ENCODE measurements around the gene THUMPD3. TPM values are rescaled to one million over a fixed set of nuclear protein-coding genes. Genes with fewer than 3 reads are reported as not detected.
A peak's percentile ranks its signal among the peaks of the same experiment; 100 is the strongest.

Gene THUMPD3
- total RNA-seq, 2 experiments from 2014 or later, result 74.2 to 78.0 TPM

- intact Hi-C loops (cut with DNase I, micrococcal nuclease), result loop anchor here (1.0 to 5.0 kb wide), 7 partner anchors 13 to 535 kb away; partner anchors contain the start of genes ARPC4 (in 1 of the 2), BRPF1 (in 1 of the 2), CRELD1 (in 1 of the 2) and MTMR14 (in 1 of the 2)
- peak within 1 kb of the TSS; percentile 93 for H3K4me3 ChIP-seq (ENCODE audit: low read length)
- ChIA-PET CTCF (interaction anchor here (5.3 kb wide), 1 partner anchor 44 kb away, joined by 26 read pairs; no protein-coding TSS in a partner anchor), POLR2A (interaction anchor here (0.7 to 7.3 kb wide), 28 partner anchors 7 to 1875 kb away, joined by 3 to 209 read pairs (median 6); partner anchors contain the start of genes ARPC4, ATG7, BRPF1 and JAGN1)
- H3K4me1 ChIP-seq (ENCODE audit: insufficient read depth, low read length), result peaks cover 32% of the 10 kb centered on the region
- Mint-ChIP-seq H3K4me3 (peak within 1 kb of the TSS; percentile 97), H3K27ac (peak within 1 kb of the TSS; percentile 99), H3K27me3 (no peaks in the 10 kb centered on the region), H3K9me3 (no peaks in the 10 kb centered on the region), H3K36me3 (ENCODE audit: low read depth) (peaks cover 55% of the 10 kb centered on the region), H3K4me1 (ENCODE audit: low read depth) (peaks cover 78% of the 10 kb centered on the region)
- H3K27me3 ChIP-seq (ENCODE audit: control insufficient read depth in 1 of 2, insufficient read depth in 2 of 2, low read length in 2 of 2), result no peaks in the 10 kb centered on the region
- H3K27ac ChIP-seq (ENCODE audit: low read depth in 1 of 2, low read length in 2 of 2), result peak within 1 kb of the TSS; percentile 94 to 99
- DNase-seq, result peak; percentile 98 to 100 (median 99)
- TF ChIP-seq, protein P1, sequence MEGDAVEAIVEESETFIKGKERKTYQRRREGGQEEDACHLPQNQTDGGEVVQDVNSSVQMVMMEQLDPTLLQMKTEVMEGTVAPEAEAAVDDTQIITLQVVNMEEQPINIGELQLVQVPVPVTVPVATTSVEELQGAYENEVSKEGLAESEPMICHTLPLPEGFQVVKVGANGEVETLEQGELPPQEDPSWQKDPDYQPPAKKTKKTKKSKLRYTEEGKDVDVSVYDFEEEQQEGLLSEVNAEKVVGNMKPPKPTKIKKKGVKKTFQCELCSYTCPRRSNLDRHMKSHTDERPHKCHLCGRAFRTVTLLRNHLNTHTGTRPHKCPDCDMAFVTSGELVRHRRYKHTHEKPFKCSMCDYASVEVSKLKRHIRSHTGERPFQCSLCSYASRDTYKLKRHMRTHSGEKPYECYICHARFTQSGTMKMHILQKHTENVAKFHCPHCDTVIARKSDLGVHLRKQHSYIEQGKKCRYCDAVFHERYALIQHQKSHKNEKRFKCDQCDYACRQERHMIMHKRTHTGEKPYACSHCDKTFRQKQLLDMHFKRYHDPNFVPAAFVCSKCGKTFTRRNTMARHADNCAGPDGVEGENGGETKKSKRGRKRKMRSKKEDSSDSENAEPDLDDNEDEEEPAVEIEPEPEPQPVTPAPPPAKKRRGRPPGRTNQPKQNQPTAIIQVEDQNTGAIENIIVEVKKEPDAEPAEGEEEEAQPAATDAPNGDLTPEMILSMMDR (IDR thresholded peaks at IDR 0.05), result no peak
- peak; percentile 61 for ATAC-seq (ENCODE audit: poor library complexity)
- peaks cover 25% of the 10 kb centered on the region for H3K36me3 ChIP-seq (ENCODE audit: insufficient read depth, low read length)
- H3K9me3 ChIP-seq (ENCODE audit: control insufficient read depth in 1 of 2, insufficient read depth in 1 of 2, low read length in 2 of 2), result no peaks in the 10 kb centered on the region
Measured at GRCh38 chr3:9397332-9397905, 34.6 kb downstream of the THUMPD3 start, which contains the start of gene SETD5. Gene SETD5 (plus strand): TSS chr3:9397615. CDS start chr3:9428939, 31,324 bp downstream.

DNA sequence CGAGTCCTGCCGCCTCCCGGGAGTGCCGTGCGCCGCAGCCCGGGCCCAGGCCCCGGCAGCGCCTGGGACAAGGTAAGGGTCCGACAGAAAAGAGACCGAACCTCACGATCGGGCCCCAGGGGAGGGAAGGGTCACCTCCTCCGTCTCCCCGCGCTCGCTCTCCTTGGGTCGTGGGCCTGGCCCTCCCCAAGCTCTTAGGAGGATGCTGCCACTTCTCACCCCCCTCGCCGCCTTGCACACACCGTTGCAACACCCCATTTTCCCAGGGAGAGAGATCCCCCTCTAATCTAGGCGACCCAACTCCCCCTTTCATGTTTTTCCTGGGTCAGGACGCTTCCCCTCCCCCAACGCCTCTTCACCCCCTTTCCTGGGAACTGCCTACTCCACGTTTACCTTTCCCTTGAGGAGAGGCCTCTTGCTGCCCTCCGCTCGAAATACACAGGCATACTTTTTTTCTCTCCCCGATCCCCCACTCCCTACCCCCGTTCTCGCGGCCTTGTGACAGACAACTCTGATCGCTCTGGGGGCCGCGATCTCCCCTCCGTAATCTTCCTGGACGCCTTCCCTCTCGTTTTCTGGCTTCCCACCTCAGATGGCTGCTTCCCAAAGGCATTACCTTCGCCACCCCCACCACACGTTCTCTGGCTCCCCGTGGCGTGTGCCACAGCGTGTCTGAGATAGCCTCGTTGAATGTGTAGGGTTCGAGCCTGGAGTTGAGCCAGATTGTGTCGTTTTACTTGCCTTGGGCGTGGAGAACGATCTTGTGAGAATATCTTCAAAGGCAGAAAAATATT lies 35.2 kb downstream of the THUMPD3 start:
- no peaks in the 10 kb centered on the region for H3K27me3 ChIP-seq (ENCODE audit: control insufficient read depth in 1 of 2, insufficient read depth in 2 of 2, low read length in 2 of 2)
- ATAC-seq (ENCODE audit: poor library complexity) (no peak), DNase-seq (peak in 9 of 14 experiments; percentile 13 to 61 (median 22))
- peaks cover 19% of the 10 kb centered on the region for H3K36me3 ChIP-seq (ENCODE audit: insufficient read depth, low read length)
- TF ChIP-seq, protein P1 (IDR thresholded peaks at IDR 0.05), result no peak
- Mint-ChIP-seq H3K9me3 (no peaks in the 10 kb centered on the region), H3K4me3 (peak overlapping the region; percentile 97), H3K27ac (peak overlapping the region; percentile 99), H3K27me3 (no peaks in the 10 kb centered on the region), H3K4me1 (ENCODE audit: low read depth) (peaks cover 78% of the 10 kb centered on the region), H3K36me3 (ENCODE audit: low read depth) (peaks cover 50% of the 10 kb centered on the region)
- peak overlapping the region; percentile 93 for H3K4me3 ChIP-seq (ENCODE audit: low read length)
- no peaks in the 10 kb centered on the region for H3K9me3 ChIP-seq (ENCODE audit: control insufficient read depth in 1 of 2, insufficient read depth in 1 of 2, low read length in 2 of 2)
- H3K4me1 ChIP-seq (ENCODE audit: insufficient read depth, low read length), result peaks cover 39% of the 10 kb centered on the region
- ChIA-PET CTCF (no interaction called here), POLR2A (interaction anchor here (0.7 to 7.3 kb wide), 8 partner anchors 10 to 395 kb away, joined by 3 to 209 read pairs (median 24); partner anchors contain the start of genes ARPC4, MTMR14, TADA3 and THUMPD3)
- intact Hi-C loops (cut with DNase I, micrococcal nuclease), result loop anchor here (1.0 to 5.0 kb wide), 7 partner anchors 13 to 534 kb away; partner anchors contain the start of genes ARPC4 (in 1 of the 2), BRPF1 (in 1 of the 2), CRELD1 (in 1 of the 2) and MTMR14 (in 1 of the 2)
- peak overlapping the region; percentile 94 to 99 for H3K27ac ChIP-seq (ENCODE audit: low read depth in 1 of 2, low read length in 2 of 2)

- Mint-ChIP-seq H3K4me3 (peak overlapping the region; percentile 97), H3K27me3 (no peaks in the 10 kb centered on the region), H3K9me3 (no peaks in the 10 kb centered on the region), H3K27ac (peak overlapping the region; percentile 99), H3K36me3 (ENCODE audit: low read depth) (peaks cover 44% of the 10 kb centered on the region), H3K4me1 (ENCODE audit: low read depth) (peaks cover 79% of the 10 kb centered on the region)
- intact Hi-C loops (cut with DNase I, micrococcal nuclease), result loop anchor here in 1 of 2 experiments (5.0 kb wide), 2 partner anchors 393 to 533 kb away; partner anchors contain the start of genes ARPC4, CRELD1 and TADA3
- ChIA-PET POLR2A (interaction anchor here (0.8 to 7.3 kb wide), 5 partner anchors 16 to 54 kb away, joined by 3 to 209 read pairs (median 3); partner anchors contain the start of gene THUMPD3), CTCF (interaction anchor here (1.4 kb wide), 1 partner anchor 10 kb away, joined by 5 read pairs; no protein-coding TSS in a partner anchor)
- Histone ChIP-seq H3K36me3 (ENCODE audit: insufficient read depth, low read length) (peaks cover 12% of the 10 kb centered on the region), H3K27me3 (ENCODE audit: control insufficient read depth in 1 of 2, insufficient read depth in 2 of 2, low read length in 2 of 2) (no peaks in the 10 kb centered on the region), H3K4me3 (ENCODE audit: low read length) (peak overlapping the region; percentile 93), H3K4me1 (ENCODE audit: insufficient read depth, low read length) (peaks cover 36% of the 10 kb centered on the region), H3K27ac (ENCODE audit: low read depth in 1 of 2, low read length in 2 of 2) (peak overlapping the region; percentile 94 to 99), H3K9me3 (ENCODE audit: control insufficient read depth in 1 of 2, insufficient read depth in 1 of 2, low read length in 2 of 2) (no peaks in the 10 kb centered on the region)
- ATAC-seq (ENCODE audit: poor library complexity) (no peak), DNase-seq (peak in 4 of 14 experiments; percentile 9 to 72 (median 64))
- TF ChIP-seq, protein P1 (IDR thresholded peaks at IDR 0.05), result no peak
Measured at GRCh38 chr3:9398700-9399336, 36.0 kb downstream of the THUMPD3 start.
